ENCODE measurements around the gene FRAS1. TPM values are rescaled to one million over a fixed set of nuclear protein-coding genes. Genes with fewer than 3 reads are reported as not detected.
A peak's percentile ranks its signal among the peaks of the same experiment; 100 is the strongest.

The FRAS1 gene
- total and polyA plus RNA-seq, 9 of the 15 experiments (the other 6 are each of a cell fraction or from before 2014, with no cell fraction given) = under 0.01 to 0.11 (median 0.04) TPM; not detected in 2

DNA sequence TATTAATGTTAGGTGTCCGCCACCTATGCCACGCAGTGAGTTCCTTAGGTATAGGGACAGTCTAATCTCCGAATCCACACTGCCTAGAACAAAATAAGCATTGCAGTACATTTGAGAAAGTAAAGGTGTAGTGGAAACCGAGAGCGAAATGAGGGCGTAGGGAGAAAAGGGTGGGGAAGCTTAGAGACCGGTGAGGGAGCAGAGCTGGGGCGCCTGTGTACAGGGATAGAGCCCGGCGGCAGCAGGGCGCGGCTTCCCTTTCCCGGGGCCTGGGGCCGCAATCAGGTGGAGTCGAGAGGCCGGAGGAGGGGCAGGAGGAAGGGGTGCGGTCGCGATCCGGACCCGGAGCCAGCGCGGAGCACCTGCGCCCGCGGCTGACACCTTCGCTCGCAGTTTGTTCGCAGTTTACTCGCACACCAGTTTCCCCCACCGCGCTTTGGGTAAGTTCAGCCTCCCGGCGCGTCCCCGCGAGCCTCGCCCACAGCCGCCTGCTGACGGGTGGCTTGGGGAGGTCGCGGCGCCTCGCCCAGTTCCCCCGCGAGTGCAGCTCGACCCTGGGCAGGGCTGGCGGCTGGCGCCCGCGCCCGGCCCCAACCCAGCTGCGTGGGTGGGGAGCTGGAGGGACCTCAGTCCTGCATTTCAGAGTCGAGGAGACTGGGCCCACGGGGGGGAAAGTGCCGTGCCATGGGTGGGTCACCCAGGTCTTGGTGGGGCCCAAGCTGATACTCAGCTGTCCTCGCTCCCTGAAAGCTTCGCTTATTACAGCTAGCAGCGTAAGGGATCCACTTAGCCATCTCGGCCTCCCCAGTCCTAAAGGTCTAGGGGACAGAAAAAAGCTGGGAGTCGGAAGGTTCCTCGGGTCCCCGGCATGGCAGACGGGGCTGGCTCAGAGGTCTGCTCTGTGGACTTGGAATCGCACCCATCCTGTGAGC is 494.6 kb downstream of the FRAS1 start, which contains the start of gene ANXA3 (continued):
- TF ChIP-seq, protein P1, sequence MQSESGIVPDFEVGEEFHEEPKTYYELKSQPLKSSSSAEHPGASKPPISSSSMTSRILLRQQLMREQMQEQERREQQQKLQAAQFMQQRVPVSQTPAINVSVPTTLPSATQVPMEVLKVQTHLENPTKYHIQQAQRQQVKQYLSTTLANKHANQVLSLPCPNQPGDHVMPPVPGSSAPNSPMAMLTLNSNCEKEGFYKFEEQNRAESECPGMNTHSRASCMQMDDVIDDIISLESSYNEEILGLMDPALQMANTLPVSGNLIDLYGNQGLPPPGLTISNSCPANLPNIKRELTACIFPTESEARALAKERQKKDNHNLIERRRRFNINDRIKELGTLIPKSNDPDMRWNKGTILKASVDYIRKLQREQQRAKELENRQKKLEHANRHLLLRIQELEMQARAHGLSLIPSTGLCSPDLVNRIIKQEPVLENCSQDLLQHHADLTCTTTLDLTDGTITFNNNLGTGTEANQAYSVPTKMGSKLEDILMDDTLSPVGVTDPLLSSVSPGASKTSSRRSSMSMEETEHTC (IDR thresholded peaks at IDR 0.05) = no peak
- TF ChIP-seq PTTG1 (tag; IDR thresholded peaks at IDR 0.05; ENCODE audit: low read depth) (no peak), FOXJ3 (CRISPR knock-in tag; IDR thresholded peaks at IDR 0.05) (no peak), CBX3 (IDR thresholded peaks at IDR 0.05; ENCODE audit: borderline replicate concordance in 1 of 2, low read length in 2 of 2) (no peak), SAFB2 (IDR thresholded peaks at IDR 0.05; ENCODE audit: borderline replicate concordance, low read depth, low read length, severe bottlenecking) (no peak), L3MBTL2 (IDR thresholded peaks at IDR 0.05) (peak; percentile 50), MTA3 (IDR thresholded peaks at IDR 0.05; ENCODE audit: borderline replicate concordance) (0 out of 2 replicates have a peak, but pooled peaks have one; percentile 25), MEF2A (IDR thresholded peaks at IDR 0.05; ENCODE audit: control insufficient read depth, low read depth, low read length) (no peak), JUNB (CRISPR knock-in tag; conservative IDR thresholded peaks at IDR 0.05) (no peak), U2AF2 (optimal IDR thresholded peaks at IDR 0.05; ENCODE audit: low read depth, low read length) (no peak), SRSF3 (IDR thresholded peaks at IDR 0.05; ENCODE audit: insufficient read depth, low read length) (no peak)
- TF ChIP-seq, protein P2, sequence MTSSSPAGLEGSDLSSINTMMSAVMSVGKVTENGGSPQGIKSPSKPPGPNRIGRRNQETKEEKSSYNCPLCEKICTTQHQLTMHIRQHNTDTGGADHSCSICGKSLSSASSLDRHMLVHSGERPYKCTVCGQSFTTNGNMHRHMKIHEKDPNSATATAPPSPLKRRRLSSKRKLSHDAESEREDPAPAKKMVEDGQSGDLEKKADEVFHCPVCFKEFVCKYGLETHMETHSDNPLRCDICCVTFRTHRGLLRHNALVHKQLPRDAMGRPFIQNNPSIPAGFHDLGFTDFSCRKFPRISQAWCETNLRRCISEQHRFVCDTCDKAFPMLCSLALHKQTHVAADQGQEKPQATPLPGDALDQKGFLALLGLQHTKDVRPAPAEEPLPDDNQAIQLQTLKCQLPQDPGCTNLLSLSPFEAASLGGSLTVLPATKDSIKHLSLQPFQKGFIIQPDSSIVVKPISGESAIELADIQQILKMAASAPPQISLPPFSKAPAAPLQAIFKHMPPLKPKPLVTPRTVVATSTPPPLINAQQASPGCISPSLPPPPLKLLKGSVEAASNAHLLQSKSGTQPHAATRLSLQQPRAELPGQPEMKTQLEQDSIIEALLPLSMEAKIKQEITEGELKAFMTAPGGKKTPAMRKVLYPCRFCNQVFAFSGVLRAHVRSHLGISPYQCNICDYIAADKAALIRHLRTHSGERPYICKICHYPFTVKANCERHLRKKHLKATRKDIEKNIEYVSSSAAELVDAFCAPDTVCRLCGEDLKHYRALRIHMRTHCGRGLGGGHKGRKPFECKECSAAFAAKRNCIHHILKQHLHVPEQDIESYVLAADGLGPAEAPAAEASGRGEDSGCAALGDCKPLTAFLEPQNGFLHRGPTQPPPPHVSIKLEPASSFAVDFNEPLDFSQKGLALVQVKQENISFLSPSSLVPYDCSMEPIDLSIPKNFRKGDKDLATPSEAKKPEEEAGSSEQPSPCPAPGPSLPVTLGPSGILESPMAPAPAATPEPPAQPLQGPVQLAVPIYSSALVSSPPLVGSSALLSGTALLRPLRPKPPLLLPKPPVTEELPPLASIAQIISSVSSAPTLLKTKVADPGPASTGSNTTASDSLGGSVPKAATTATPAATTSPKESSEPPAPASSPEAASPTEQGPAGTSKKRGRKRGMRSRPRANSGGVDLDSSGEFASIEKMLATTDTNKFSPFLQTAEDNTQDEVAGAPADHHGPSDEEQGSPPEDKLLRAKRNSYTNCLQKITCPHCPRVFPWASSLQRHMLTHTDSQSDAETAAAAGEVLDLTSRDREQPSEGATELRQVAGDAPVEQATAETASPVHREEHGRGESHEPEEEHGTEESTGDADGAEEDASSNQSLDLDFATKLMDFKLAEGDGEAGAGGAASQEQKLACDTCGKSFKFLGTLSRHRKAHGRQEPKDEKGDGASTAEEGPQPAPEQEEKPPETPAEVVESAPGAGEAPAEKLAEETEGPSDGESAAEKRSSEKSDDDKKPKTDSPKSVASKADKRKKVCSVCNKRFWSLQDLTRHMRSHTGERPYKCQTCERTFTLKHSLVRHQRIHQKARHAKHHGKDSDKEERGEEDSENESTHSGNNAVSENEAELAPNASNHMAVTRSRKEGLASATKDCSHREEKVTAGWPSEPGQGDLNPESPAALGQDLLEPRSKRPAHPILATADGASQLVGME (CRISPR knock-in tag; IDR thresholded peaks at IDR 0.05) = 0 out of 2 replicates have a peak, but pooled peaks have one; percentile 20
- TF ChIP-seq, protein P3, sequence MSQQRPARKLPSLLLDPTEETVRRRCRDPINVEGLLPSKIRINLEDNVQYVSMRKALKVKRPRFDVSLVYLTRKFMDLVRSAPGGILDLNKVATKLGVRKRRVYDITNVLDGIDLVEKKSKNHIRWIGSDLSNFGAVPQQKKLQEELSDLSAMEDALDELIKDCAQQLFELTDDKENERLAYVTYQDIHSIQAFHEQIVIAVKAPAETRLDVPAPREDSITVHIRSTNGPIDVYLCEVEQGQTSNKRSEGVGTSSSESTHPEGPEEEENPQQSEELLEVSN (IDR thresholded peaks at IDR 0.05; ENCODE audit: borderline replicate concordance in 1 of 2, extremely low read depth in 1 of 2, insufficient read depth in 1 of 2, insufficient read length in 1 of 2, low read depth in 1 of 2, low read length in 1 of 2, poor library complexity in 1 of 2, severe bottlenecking in 1 of 2) = peak in 1 of 2 experiments; percentile 34
- TF ChIP-seq, protein P4, sequence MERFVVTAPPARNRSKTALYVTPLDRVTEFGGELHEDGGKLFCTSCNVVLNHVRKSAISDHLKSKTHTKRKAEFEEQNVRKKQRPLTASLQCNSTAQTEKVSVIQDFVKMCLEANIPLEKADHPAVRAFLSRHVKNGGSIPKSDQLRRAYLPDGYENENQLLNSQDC (CRISPR knock-in tag; IDR thresholded peaks at IDR 0.05) = no peak
- TF ChIP-seq, protein P5, sequence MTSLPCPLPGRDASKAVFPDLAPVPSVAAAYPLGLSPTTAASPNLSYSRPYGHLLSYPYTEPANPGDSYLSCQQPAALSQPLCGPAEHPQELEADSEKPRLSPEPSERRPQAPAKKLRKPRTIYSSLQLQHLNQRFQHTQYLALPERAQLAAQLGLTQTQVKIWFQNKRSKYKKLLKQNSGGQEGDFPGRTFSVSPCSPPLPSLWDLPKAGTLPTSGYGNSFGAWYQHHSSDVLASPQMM (CRISPR knock-in tag; IDR thresholded peaks at IDR 0.05) = no peak
